H54 (cell line): Measurements from ENCODE around the gene SDC1.

Source experiments
- DNase-seq: peaks from one replicate; pipeline ENCODE4 v3.0.0; 2011; ENCODE audit warnings: low spot score, mixed read lengths; ENCODE audit not compliant: insufficient read length
- FAIRE-seq: peaks from 3 replicates; lab custom pipeline; 2011; peaks lifted over from hg19 to GRCh38; lab: Jason Lieb, UNC
- POLR2A ChIP-seq: IDR thresholded peaks from 2 replicates; pipeline ENCODE4 v1.6.1; 2011; ENCODE audit warnings: low read depth, mild to moderate bottlenecking, low read length

Gene SDC1

GRCh38 chr2:20213651-20214565 lies 11.0 kb downstream of the SDC1 start:
- no peak for DNase-seq
- TF ChIP-seq POLR2A, result no peak
- FAIRE-seq, result no peak

DNA sequence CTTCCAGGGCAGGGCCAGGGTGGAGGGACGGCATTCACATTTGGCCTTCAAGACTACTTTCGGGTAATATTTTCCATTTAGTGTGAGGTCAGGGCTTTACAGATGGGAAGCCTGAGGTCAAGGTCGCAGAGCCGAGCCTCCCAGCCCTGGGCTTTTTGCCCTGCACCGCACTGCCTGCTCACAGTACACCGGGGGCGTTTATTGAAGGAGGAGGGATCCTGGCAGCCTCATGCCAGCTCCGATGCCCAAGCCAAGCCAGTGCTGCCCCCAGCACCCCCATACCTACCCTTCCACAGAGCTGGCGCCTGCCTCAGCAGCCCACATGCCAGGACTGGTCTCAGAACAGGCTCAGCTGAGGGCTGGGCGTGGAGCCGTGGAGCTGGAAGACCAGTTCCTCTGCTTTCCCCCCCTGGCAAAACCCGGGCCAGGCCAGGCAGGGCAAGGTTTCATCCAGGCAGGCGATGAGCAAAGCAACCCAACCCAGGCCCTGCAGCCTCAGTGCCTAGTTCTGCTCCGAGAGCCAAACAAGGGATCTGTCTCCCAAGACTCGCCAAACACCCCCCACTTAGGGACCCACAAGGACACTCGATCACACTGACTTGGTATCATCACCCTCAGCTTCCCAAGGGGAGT lies 11.9 kb downstream of the SDC1 start:
- TF ChIP-seq POLR2A, result no peak
- DNase-seq (no peak), FAIRE-seq (no peak)

- no peak for TF ChIP-seq POLR2A
- FAIRE-seq, result no peak
- no peak for DNase-seq
Measured at GRCh38 chr2:20212459-20212870, 12.5 kb downstream of the SDC1 start.

DNA sequence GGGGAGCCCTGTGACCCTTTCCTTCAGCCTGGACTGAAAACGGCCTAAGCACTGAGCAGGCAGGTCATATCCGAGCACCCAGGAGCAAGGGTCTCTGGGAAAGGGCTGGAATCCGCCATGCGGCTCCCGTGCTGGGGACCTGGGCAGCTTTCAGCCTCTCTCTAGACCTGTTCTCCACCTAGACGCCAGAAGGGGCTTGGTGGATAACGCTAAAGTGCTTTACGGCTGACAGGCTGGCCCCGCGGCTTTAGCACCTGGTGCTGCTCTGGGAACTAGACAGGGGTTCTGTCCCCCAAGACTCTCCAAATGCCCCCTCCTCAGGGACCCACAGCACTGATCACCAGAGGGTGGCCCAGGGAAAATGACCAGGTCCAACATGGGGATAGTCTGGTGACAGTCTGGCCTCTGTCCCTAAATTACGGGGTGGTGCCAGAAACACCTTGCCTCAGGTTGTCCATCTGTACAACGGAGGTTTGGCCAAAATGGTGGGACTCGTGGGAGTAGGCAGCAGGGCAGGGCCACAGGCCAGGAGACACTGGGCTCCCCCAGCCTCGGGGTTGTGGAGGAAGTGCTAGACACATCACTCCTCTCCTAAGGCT lies 13.0 kb downstream of the SDC1 start:
- no peak for TF ChIP-seq POLR2A
- FAIRE-seq (no peak), DNase-seq (no peak)

GRCh38 chr2:20211420-20211819 lies 13.5 kb downstream of the SDC1 start:
- DNase-seq (no peak), FAIRE-seq (no peak)
- TF ChIP-seq POLR2A, result no peak

GRCh38 chr2:20210462-20210861 lies 14.5 kb downstream of the SDC1 start:
- FAIRE-seq (no peak), DNase-seq (no peak)
- no peak for TF ChIP-seq POLR2A

DNA sequence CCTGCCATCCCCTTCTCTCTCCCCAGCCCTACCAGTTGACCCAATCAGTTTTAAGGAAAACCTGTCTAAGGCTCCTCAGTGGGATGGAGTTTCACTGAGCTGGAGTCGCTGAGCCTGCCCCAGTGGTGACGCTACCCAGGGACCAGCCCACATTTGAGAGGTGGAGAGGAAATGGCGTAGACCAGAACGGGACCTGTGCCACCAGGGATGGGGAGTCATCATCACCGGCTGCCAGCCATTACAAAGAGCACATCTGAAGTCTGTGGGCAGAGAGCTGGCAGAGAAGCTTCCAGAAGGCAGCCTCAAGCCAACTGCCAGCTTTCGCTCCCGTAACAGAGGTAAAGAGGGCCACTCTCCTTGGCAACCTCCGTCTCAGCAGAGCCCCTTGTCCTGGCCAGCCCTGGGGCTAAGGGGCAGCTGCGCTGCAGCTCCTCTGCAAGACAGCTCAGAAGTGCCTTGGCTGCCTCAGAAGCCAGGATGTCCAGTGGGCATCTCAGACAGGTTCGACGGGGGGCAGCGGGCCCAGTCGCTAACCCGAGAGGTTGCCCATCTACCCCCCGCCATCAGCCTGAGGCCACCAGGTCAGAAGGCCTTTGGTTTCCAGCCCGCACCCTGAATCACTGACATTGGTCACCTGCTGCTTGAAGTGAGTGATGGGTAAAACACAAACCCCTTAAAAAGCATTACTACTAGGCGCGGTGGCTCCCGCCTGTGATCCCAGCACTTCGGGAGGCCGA lies 15.4 kb downstream of the SDC1 start:
- DNase-seq, result no peak
- no peak for TF ChIP-seq POLR2A
- FAIRE-seq, result no peak

GRCh38 chr2:20208476-20208859 lies 16.5 kb downstream of the SDC1 start:
- DNase-seq (no peak), FAIRE-seq (no peak)
- no peak for TF ChIP-seq POLR2A

GRCh38 chr2:20207051-20207450 lies 17.9 kb downstream of the SDC1 start:
- no peak for TF ChIP-seq POLR2A
- FAIRE-seq (no peak), DNase-seq (no peak)

DNA sequence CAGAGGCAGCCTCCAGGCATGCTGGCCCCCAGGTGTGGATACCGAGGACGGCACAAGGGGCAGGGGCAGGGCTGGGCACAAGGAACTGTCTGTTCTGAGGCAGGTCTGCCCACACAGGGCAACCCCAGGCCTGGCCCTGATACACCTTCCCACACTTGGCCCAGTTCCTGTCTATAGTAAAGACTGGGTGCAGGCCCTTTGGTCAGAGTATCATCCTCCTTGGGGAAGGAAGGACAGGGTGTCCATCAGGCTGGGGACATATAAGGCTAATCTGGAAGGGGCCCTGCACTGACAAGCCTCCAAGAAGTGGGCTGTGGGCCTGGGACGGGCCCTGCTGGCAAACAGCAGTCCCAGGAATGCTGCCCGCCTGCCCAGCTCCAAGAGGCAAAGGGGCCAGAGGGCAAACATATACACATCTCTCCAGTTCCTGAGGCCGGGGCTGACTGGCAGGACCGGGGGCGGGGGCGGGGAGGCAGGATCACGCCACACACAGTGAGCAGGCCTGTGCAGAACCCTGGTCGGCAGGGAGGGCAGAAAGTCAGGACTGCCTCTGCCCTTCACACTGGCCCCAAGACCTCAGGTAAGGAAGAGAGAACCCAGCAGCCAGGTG lies 18.9 kb downstream of the SDC1 start:
- FAIRE-seq, result no peak
- TF ChIP-seq POLR2A, result no peak
- no peak for DNase-seq

DNA sequence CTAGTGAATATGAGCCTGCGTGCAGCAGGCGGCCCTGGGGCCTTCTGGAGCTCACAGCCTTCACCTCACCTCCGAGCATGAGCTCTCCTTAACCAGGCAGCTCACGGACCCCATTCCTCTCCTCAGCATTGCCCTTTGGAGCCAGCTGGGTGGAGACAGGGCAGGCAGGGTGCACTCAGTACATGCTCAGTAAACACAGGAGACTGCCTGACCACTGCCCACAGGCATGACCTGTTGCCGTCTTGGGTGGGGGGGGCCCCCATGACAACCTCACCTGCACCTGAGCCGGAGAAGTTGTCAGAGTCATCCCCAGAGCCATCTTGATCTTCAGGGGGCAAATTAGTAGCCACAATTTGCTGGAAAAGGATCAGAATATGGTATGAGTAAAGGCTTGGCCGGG lies 19.9 kb downstream of the SDC1 start:
- no peak for DNase-seq

DNA sequence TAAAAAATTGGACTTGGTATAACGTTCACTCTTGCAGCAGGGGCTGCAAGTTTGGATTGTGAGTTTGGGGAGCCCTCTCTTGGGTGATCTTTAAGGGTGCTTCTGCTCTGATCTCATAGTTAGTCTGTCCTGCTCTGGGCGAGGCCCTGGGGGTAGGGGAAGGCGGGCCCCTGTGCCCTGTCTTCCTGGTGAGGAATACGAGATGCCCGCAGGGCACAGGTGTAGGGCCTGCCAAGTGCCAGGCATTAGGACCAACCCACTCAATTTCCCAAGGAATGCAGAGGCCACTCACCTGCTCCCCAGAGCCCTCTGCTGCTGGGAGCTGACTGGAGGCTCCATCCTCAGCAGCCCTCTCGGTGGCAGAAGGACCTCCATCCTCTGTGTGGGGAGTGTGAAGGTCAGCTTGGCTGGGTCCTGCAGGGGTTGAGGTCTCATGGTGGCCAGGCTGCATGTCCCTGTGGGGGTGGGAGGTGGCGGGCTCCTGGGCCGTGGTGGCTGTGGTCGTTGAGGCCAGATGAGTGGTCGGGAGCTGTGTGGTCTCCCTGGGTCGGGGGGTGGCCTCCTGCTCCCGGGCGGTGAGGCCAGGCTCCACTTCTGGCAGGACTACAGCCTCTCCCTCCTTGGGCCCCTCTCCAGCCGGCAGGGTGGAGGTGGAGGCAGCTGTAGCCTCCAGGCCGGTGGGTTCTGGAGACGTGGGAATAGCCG lies 21.3 kb downstream of the SDC1 start:
- FAIRE-seq, result no peak
- DNase-seq, result no peak
- TF ChIP-seq POLR2A, result no peak

More for the DNA sequence above, 19.9 kb downstream of the SDC1 start:
- no peak for TF ChIP-seq POLR2A
- FAIRE-seq, result no peak

DNA sequence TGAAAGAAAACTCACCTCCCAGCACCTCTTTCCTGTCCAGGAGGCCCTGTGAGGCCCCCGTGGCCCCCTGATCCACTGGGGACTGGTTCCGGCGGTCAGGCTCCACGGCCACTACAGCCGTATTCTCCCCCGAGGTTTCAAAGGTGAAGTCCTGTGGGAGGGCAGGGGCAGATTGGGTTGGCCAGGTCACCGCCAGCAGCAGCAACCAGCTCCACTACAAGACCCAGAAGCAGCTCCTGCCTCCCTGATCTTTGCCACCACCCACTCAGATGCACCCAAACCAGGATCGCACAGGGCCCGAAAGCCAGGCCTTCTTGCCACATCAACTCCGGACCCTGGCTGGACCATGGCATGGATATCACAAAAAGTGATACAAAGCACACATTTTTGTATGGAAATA lies 21.9 kb downstream of the SDC1 start:
- DNase-seq (no peak), FAIRE-seq (no peak)
- TF ChIP-seq POLR2A, result no peak

GRCh38 chr2:20201671-20202070 lies 23.3 kb downstream of the SDC1 start:
- DNase-seq (no peak), FAIRE-seq (no peak)
- no peak for TF ChIP-seq POLR2A
